Measurements from ENCODE around the gene MAFB.

- no peak for TF ChIP-seq ZFP3 (tag by site-specific recombination; IDR thresholded peaks at IDR 0.05; ENCODE audit: low read depth)
- TF ChIP-seq ZNF623 (tag by site-specific recombination; IDR thresholded peaks at IDR 0.05) = no peak
- TF ChIP-seq ZNF121 (tag by site-specific recombination; IDR thresholded peaks at IDR 0.05) = no peak
- TF ChIP-seq CTCF (tag by site-specific recombination; IDR thresholded peaks at IDR 0.05) = no peak
- TF ChIP-seq PRDM2 (tag by site-specific recombination; IDR thresholded peaks at IDR 0.05; ENCODE audit: borderline replicate concordance) = no peak
Measured at GRCh38 chr20:40728470-40728869, 39.4 kb upstream of the MAFB start.

Data from HEK293 (cell line).